SK-N-DZ (cell line): ENCODE measurements around the gene CDC37L1.

Experiments
- DNase-seq: peaks from one replicate; pipeline ENCODE4 v3.0.0-alpha.2; 2015; ENCODE audit warnings: low spot score

The CDC37L1 gene

GRCh38 chr9:4714266-4715016 is 35.1 kb downstream of the CDC37L1 start:
- DNase-seq: no peak

- no peak for DNase-seq
Observed at GRCh38 chr9:4716163-4716562, 36.8 kb downstream of the CDC37L1 start.

DNA sequence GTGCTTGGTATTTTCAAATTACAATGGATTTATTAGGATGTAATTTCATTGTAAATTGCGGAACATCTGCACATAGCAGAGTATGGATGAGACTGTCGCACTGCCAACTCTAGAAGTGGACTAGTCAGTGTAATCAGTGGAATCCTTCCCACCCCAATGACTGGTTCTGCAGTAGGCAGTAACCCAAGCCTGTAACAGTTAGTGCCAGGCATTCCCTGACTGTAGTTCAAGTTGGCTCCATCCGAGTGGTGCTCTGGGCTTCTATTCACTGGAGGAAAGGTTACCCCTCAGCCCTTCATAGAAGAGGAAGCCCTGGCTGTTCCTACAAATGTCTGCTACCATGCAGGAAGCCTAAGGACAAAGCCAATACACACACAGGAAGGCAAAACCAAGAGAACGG is 38.4 kb downstream of the CDC37L1 start:
- no peak for DNase-seq

DNA sequence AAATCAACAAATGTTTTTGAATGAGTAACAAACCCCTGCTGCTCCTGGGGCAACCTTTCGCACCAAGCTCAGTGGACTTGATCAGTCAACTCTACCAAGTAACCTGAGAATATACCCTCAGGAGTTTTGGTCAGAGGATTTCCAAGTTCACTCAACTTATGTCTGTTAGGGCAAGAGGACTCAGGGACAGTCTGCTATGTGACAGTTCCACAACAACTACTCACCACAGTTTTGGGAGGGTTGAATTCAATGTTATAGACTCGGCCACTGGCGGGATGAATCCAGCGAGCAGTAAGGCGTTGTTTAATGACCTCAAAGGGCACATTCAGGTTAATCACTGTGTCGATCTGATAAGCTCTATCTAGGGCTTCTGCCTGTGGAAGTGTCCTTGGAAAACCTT is 39.5 kb downstream of the CDC37L1 start:
- DNase-seq: no peak

GRCh38 chr9:4721736-4722135 is 42.4 kb downstream of the CDC37L1 start:
- no peak for DNase-seq

- no peak for DNase-seq
Observed at GRCh38 chr9:4725706-4726442, 46.5 kb downstream of the CDC37L1 start.

DNA sequence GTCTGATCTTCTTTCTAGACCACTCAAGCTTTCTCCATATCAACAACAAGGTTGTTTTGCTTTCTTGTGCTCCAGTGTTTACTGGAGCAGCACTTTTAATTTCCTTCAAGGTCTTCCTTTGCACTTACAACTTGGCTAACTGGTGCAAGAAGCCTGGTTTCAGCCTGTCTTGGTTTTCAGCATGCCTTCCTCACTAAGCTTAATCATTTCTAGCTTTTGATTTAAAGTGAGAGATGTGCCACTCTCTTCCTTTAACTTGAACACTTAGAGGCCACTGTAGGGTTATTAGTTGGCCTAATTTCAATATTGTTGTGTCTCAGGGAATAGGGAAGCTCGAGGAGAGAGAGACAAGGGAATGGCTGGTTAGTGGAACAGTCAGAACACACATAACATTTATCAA is 48.2 kb downstream of the CDC37L1 start:
- DNase-seq: no peak

- DNase-seq: no peak
Observed at GRCh38 chr9:4732890-4733289, 53.5 kb downstream of the CDC37L1 start.

DNA sequence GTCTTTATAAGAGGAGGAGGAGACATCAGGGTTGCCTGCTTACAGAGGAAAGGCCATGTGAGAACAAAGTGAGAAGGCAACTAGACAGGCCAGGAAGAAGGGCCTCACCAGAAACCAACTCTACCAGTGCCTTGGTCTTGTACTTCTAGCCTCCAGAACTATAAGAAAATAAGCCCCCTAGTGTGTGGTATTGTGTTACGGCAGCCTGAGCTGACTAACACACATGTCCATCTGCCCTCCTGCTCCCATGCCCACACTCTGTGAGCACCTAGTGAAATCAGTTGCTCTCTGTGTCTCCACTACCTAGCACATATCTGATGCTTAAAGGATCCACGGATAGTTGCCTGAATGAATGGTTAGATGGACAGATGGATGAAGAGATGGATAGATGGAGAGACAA is 54.8 kb downstream of the CDC37L1 start:
- DNase-seq: no peak

DNA sequence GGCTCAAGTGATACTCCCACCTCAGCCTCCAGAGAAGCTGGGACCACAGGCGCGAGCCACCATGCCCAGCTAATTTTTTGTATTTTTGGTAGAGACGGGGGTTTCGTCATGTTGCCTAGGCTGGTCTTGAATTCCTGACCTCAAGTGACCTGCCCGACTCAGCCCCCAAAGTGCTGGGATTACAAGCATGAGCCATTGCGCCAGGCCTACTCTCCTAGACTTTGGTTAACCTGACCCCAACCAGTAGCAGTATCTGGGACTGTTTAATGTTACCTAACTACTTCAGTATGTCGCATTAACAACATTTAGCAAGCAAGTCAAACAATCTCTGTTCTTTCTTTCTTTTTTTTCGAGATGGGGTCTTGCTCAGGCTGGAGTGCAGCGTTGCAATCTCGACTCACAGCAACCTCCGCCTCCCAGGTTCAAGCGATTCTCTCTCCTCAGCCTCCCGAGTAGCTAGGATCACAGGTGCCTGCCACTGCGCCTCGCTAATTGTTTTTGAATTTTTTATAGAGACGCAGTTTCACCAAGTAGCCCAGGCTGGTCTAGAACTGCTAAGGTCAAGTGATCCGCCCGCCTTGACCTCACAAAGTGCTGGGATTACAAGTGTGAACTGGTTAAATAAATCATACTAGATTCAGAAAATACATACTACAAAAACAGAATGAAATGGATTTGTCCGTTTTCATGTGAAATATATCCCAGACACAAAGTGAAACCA is 59.7 kb downstream of the CDC37L1 start:
- DNase-seq: no peak

DNA sequence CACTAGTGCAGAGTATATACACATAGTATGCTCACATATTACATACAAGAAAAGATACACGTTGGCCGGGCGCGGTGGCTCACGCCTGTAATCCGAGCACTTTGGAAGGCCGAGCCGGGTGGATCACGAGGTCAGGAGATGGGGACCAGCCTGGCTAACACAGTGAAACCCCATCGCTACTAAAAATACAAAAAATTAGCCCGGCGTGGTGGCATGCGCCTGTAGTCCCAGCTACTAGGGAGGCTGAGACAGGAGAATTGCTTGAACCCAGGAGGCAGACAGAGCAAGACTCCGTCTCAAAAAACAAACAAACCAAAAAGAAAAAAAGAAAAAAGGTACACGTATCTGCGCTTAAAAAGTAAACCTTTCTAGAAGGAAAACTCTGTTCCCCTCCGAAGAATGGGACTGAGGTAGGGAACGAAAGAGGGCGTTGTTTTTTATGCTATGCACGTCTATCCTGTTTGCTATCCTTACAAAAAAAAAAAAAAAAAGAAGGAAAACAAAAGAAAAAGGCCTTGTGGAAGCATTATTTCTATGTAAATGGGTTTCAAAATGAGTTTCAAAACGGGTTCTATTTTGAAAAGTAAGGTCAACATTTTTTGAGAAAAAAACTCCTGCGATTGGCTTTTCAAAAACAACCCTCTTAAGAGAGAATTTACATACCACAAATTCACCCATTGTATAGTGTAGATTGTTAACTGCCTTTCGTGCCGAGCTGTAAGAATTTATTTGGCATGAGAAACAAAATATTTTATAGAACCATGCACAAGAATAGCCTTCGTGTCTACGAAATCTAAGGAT is 60.4 kb downstream of the CDC37L1 start:
- DNase-seq: no peak

GRCh38 chr9:4740388-4740637 is 60.9 kb downstream of the CDC37L1 start:
- peak; percentile 26 for DNase-seq

DNA sequence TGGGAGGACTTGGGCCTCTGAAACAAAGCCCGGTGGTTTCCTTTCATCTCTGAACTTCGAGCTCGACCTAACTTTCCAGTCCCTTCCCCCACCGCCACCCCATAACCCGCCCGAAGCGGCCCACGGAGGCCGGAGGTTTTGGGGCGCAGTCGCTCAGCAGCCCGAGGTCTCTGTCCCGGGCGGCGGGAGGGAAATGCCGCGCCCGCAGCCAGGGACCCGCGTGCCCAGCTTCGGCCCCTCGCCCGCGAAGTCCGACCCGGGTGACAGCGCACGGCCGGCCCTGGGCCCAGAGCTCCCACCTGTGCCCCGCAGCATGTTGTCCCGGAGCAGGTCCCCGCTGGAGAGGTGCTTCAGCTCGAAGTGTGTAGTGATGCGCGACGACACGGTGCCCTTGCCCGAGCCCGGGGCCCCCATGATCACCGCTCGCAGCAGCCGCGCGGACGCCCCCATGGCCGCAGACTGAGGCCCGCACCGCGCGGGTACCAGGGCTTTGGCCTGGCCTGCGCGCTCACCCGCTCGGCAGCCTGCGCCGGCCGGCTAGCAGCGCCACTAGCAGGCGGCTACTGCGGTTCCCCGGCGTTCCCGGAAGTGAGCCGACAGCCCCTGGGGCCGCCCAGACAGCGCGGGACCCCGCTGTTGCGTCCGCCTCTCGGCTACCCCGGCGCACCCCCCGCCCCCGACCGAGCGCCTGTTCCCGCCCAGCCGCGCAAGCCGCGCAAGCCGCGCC is 61.4 kb downstream of the CDC37L1 start, which contains the start of gene AK3:
TSS of gene AK3 (minus strand) at position 565 of the 727 bp plus-strand sequence. CDS start at position 450, 115 bp downstream.
- peak; percentile 70 for DNase-seq

DNA sequence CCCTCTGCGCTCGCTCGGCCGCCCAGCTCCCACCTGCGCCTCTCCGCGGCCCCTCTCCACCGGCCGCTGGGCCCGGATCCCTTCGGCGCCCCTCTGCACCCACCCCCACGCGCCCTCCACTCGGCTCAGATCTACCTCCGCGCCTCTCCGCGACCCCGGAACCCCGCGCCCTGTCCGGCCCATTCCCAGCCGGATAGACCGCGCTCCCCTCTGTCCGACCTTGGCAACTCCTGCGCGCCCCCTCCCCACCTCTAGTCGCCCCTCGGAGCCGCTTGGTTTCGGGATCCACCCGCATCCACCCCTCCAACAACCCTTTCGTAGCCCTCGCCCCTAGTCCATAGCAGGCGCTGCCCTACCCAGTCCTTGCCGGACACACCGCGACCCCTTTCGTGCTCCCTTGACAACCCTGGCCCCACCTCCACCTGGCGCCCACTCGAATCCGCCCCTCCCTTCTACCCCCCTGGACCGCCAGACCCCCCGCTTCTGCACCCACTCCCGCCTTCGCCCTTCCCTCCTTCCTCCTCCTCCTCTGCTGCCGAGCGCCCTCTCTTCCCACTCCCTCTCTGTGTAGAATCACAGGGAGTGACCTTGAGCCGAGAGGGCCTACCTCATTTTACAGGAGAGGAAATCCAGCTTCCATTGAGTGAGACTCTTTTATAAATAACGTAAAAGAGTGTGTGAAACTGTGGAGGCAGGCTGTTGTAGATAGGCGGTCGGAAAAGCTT is 62.2 kb downstream of the CDC37L1 start:
- DNase-seq: peak; percentile 11

DNA sequence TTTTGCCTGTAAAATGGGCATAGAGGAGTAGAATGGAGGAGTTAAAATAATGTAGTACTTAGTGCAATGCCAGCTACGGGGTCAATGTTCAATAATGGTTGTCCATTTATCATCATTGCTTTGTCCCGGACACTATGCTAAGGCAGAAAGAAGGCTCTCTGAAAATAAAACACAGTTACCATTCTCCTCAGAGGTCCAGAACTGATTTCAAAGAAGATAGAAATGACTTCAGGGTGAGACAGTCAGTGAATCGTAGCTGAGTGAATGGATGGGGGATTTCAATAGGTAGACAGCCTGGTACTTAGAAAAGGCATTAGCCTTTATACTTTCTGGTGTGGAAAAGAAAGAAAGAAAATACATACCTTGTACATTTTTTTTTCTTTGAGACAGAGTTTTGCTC is 62.9 kb downstream of the CDC37L1 start:
- no peak for DNase-seq

GRCh38 chr9:4743131-4743875 is 63.9 kb downstream of the CDC37L1 start:
- DNase-seq: no peak

DNA sequence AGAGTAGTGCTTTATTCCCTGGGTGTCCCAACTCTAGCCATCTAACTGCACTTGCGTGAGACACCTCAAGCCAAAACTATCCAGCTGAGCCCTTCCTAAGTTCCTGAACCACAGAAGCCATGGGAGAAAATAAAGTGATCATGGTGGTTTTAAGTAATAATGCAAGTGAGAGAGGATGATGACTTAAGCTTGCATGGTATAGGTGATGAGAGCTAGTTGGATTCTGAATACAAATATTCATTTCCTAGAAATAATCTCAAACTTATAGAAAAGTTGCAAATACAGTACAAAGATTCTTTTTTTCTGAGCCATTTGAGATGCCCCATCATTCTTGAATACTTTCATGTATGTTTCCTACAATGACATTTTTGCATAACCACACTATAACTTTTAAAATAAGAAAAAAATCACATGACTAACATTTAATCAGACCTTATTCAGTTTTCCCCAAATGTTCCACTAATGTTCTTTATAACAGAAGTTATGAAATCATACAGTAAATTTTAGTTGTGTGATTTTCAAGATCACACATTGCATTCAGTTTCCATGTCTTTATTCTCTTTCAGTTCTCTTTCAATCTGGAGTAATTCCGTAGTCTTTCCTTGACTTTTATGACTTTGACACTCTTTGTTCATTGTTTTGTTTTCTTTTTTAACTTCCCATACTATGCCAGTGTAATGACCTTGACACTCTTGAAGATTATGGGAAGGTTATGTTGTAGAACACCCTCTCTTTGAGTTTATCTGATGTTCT is 67.1 kb downstream of the CDC37L1 start:
- no peak for DNase-seq

DNA sequence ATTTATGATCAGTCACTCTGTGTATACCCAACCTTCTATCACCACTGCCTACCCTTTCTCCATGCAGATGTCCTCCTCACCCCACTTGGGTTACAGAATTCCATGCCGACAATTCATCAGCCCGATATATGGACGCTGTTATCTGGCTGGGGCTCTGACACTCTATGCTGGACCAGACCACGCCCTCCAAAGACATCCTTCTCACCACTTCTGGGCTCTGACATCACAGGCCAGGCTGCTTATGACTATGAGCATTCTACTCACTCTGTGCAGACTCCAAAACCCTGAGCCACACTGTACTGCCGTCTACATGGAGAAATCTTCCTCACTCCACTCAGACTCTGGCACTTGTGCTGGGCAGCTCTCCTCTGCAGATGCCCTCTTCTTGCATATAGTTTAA is 69.2 kb downstream of the CDC37L1 start:
- DNase-seq: no peak
